Measurements from ENCODE around the gene CORT.
"Not testable (repeated sequence)": the region's sequence is repeated elsewhere in the genome, so short reads cannot be mapped to it uniquely, and the experiment has no call there.

CORT gene

DNA sequence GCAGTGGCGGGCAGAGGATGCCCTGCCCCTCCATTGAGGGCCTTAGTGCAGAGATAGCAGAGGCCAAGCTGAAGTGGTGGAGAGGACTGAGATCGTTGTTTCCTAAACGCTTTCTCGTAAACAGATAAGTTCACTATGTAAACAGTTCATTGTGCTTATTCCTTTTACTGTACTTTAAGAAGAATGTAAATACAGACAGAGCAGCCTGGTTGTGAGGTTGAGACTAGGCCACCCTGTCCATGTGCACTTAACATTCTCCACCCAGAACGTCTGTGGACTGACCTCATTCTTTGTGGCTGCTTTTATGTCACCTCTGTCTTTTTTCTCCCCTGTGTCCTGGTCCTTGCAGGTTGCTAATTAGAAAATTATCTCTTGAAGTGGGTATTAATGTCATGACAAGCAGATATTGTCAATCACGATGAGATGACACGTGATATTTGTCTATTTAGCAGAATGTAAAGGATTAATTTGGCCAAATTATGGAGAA, 11.1 kb upstream of the CORT start:
- no peak for DNase-seq

DNA sequence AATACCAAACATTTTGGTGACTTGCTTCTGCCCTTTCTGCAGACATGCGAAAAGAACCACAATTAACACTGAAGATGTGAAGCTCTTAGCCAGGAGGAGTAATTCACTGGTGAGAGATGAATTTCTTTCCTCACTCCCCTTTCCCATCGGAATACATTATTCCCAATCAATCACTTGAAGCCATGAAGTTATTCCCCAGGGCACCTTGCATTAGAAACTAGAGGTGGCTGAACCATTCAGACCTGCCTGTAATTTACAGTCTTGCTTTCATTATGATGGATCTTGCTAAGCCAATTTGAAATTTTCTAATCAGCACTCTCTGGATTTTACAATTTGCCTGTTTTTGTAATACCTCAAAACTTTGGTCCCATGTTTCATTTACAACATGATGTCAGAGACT, 9.5 kb upstream of the CORT start:
- DNase-seq, result no peak

DNA sequence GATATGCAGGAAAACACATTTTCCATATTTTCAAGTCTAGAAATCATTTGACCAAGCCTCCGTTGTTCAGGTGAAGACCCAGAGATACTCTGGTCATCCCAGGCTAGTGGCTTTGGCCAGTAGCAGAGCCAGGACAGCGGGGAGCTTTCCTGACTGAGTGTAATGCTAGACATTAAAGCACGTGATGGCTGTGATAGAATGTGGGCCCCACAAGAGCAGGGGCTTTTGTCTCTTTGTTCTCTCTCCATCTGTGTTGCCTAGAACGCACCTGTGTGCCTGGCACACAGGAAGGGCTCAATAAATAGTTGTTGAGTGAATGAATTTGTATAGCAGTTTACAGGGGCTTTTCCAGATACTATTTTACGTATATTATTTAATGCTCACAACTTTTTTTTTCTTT, 9.0 kb upstream of the CORT start:
- DNase-seq, result no peak

DNA sequence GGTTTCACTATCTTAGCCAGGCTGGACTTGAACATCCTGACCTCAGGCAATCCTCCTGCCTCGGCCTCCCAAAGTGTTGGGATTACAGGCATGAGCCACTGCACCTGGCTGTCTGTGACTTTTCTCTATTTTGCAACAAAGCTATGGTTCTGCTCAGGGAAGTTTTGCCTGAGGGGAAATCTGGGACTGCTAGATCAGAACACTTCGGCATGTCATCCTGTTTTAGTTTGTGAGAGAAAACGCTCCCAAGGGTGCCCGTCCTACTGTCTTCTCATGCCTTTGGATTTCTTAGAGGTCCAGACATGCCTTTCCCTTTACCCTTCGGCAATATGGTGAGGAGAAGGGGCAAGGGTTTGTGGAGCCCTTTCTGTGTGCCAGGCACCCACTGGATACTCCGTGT, 5.6 kb upstream of the CORT start:
- no peak for DNase-seq

DNA sequence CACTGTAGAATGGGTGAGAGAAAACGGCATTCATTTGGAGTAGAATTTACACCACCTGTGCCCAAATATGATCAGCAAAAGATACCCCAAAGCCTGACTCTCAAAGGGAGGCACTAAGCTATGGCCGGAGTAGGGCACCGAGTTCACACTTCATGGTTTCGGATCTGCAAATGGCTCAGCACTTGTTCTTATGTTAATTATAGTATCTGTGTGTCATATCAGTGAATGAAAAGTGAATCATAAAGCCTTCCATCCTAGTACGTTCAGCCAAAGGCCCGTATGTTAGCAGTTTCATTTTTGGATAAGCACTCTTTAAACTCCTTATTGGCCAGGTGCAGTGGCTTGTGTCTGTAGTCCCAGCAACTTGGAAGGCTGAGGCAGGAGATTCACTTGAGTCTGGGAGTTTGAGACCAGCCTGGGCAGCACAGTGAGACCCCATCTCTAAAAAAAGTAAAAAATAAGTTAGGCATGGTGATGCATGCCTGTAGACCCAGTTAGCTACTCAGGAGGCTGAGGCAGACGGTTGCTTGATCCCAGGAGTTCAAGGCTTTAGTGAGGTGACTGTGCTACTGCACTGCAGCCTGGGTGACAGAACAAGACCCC, 4.9 kb upstream of the CORT start:
- no peak for DNase-seq

DNA sequence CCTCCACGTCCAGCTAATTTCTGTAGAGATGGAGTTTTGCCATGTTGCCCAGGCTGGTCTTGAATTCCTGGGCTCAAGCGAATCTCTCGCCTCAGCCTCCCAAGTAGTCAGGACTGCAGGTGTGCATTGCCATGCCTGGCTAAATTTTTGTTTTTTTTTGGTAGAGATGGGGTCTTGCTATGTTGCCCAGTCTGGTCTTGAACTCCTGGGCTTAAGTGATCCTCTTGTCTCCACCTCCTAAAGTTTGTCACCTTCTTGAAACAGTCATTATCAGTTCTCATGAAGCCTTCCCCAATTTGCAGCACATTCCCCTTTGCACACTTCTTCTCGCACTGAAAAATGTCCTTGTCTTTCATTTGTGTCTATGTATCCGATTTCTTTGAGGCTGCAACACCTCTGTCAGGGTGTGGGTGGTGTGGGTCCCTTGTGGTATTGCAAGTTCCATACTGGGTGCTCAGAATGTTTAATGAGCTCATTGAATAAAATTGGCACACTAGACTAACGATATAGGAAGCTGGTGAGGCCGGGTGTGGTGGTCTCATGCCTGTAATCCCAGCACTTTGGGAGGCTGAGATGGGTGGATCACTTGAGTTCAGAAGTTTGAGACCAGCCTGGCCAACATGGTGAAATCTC, 2.9 kb upstream of the CORT start:
- DNase-seq, result no peak

DNA sequence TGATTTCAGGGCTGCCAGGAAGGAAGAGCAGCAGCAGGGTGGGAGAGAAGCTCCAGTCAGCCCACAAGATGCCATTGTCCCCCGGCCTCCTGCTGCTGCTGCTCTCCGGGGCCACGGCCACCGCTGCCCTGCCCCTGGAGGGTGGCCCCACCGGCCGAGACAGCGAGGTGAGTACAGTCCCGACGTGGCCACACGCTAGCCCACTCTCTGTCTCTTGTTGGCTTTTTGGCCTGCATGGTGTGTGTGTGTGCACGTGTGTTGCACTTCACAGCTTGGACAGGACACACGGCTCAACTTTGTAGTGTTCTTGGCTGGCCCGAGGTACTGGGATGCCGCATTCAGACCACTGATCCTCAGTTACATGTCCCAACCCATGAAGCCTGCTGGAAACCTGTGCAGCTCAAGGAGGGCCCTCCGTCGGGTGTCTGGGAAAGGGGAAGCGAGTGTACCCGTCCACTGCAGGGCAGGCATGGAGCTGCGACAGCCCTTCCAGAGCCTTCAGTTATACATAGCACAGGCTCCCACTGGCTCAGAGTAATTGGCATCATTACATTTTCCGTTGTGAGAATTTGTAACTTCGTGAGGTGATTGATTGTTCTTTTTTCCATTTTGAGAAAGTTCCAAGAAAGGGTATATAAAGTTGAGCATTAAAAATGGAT, 454 bp downstream of the CORT start:
- no peak for DNase-seq

DNA sequence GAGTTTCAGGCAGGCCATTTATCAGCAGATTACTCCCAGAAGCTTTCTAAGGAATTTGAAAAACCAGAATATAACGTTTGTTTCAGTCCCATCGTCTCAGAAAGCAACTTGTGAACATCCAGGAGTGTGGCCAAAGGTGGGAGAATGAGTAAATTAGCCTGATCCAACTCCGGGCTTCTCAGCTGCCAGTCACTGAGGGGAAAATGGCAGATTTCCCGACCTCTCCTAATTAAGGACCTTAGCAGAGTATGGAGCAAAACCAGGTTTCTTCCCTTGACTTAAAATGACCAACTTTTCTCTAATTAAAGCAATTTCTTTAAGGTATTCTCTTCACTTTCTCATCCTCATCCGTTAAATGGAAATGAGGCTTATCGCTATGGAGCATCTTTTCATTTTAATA, 1.0 kb downstream of the CORT start:
- DNase-seq, result no peak

DNA sequence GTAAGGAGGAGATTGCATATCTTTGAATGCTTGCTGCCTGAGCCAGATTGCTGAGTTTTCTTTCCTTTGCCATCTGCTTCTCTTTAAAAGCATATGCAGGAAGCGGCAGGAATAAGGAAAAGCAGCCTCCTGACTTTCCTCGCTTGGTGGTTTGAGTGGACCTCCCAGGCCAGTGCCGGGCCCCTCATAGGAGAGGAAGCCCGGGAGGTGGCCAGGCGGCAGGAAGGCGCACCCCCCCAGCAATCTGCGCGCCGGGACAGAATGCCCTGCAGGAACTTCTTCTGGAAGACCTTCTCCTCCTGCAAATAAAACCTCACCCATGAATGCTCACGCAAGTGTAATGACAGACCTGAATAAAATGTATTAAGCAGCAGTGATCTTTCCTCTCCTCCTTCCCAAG, 1.5 kb downstream of the CORT start:
- peak; percentile 62 for DNase-seq

DNA sequence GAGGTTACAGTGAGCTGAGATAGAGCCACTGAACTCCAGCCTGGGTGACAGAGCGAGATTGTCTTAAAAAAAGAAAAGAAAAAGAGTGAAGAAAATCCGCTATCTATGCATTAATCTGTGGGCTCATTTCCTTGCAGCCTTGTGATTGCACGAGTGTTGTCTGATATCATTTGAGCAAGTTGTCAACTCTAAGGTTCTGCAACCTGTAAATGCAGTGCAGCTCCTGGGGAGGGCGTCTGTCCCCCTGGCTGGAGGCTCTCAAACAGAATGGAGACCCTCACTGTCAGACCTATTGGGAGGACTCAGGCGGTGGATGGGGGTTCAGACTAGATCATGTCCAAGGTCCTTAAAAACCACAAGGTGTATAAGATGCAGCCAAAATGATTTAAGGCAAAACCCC, 6.2 kb downstream of the CORT start:
- DNase-seq, result no peak

DNA sequence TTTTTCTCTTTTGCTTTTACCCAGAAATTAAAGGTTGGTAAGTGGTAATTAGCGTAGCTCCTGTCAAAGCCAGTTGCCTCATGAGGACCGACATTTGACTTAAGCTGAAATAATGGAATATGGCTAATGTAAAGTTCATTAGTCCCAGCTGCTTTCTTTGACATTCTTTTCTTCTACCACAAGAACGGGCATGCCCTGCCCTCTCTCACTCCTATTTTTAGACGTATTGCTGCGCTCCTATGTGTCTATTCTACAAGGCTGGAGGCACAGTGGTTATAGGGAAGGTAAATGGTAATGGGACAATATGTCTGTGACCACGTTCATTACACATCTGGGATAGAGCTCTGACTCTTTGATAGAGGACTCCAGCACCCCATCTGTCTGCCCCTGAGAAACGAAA, 6.8 kb downstream of the CORT start:
- DNase-seq, result no peak

DNA sequence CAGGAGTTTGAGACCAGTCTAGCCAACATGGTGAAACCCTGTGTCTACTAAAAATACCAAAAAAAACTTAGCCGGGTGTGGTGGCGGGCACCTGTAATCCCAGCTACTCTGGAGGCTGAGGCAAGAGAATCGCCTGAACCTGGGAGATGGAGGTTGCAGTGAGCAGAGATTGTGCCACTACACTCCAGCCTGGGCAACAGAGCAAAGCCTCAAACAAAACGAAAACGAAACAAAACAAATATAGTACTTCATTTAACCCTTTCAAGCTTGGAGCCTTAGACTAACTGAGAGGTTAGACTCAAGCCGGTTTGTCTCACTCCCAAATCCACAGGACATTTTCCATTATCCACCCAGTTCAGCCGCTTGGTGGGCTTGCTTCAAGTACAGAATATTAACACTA, 7.6 kb downstream of the CORT start:
- DNase-seq, result not testable (repeated sequence)

DNA sequence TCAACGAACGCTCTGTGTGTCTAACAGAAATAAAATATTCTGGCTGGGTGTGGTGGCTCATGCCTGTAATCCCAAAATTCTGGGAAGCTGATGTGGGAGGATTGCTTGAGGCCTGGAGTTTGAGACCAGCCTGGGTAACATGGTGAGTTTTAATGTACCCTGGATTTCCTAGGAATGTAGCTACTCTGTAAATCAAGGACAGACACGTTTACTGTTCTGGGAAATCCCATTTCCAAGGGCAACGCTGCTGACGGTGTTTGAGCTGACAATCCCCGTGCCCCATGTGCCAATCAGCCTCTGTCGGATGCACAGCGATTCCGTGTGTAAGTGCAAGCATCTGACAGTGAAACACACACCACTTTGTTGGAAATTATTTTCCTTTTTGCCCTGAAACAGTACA, 8.0 kb downstream of the CORT start:
- no peak for DNase-seq

DNA sequence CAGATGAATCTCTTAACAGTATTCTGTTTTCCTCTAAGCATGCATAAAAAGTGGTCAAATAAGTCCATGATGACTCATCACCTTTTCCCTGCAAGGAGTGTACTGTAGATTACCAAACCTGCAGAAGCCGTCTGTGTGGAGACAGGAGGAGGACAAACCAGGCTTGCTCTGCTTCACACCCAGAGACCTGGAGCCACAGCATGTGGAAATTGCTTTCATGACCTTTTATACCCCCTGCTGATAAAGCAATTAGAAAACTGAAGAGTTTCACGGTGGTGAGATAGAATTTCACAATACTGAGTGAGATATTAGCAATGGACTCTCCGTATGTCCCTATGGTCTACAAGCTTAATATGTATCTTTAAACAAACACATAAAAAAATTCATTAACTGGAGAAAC, 9.4 kb downstream of the CORT start:
- DNase-seq, result peak; percentile 58

DNA sequence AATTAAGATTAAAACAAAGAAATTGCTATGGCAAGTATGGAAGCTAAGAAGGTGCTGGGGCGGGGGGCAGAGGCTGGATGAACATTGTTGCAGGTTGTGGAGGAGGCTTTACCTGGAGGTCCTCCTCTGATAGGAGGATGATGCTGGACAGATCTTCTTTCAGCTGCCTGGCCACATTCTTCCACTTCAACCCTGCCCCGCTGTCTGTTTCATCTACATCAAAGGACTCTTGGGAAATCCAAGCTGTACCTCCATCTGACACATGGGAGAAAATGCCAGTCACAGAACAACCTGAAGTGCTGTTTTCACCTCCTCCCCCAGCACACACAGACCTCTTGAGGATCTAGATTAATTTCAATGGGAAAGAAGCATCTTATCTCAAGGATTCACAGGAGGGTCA, 17.2 kb downstream of the CORT start:
- no peak for DNase-seq

DNA sequence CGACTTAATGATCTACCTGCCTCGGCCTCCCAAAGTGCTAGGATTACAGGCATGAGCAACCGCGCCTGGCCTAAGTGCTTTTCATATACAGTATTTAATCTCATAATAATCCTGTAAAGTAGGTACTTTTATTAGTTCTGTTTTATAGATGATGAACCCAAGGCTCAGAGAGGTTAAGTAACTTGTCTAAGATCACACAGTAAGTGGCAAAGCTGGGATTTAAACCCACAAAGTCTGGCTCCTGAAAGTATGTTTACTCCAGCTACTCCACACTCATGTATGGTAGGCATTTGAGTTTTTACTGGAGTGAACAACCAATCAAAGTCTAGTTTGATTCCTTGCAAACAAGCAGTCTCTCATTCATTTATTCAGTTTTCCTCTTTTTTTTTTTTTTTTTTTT, 20.2 kb downstream of the CORT start:
- no peak for DNase-seq

DNA sequence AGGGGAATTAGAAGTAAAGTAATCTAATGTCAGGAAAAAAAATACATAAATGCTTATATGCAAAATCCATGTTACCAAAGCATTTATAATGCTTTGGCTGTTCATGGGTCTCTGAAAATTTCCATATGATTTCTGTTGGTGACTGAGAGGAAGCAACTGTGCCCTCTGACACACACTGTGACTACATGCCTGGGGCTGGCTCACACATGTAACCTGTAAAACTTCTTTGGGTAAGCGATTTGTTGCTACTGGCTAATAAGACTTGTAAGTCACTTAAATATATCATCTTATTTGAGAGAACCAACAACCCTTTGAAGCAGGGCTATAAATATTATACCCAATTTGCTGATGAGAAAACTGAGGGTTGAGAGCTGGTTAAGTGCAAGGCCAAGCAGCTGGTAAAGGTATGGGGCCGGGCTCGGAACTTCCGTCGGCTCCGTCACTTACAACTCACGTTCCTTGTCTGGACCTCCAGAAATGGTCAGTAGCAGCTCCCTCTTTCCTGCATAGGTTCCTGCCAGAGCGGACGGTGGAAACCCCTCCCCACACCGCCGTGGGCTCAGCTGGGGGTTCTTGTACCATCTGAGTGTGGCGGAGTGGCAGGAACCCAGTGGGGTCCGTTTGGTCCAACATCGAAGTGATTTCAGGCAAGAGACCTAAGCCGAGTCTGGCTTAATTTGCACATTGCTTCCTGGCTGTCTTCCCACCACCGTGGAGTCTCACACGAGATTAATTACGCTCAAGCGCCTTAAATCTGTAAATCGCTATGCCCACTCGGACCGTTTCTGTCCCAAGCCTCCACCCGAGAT, 21.8 kb downstream of the CORT start:
- DNase-seq, result peak; percentile 32

DNA sequence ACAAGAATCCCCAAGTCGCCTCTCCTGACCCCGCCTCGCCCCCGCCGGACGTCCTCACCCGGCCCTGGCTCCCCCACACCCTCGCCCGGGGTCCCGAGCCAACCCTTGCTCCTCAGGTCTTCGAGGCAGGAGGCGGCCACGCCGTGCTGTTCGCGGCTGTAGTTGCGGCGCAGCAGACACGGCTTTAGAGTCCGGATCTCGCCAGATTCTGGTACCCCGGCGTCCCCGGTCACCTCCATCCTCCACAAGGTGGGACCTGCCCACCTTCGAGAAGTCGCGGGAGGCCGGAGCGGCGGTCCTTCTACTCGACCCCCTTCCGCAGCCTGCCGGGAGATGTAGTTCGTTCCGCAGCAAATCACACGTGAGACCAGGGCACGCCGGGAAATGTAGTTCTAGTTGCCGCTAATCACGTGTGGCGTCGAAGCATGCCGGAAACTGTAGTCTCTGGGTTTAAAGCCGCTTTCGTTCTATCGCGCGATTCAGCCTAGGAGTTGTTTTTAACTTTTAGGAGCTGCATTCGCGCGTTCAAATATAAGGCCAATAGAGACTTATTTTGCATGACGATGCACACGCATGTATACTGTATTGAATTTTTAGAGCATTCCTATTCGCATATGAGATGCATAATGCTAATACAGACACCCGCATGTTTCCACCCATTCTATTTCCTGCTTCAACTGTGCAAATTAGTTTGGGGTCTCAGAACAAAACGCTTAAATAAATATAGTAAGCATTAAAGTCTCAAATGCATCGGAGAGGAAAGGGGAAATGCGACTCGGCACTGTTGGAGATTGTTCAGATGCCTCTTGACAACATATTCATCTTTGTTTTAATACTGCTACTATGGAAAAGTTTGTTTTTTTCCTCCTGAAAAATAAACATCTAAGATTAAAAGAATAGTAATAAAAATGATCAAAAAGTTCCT, 22.7 kb downstream of the CORT start, which contains the start of gene DFFA:
TSS of gene DFFA (minus strand) at position 310 of the 925 bp plus-strand sequence. CDS start at position 239, 71 bp downstream.
- peak; percentile 96 for DNase-seq

DNA sequence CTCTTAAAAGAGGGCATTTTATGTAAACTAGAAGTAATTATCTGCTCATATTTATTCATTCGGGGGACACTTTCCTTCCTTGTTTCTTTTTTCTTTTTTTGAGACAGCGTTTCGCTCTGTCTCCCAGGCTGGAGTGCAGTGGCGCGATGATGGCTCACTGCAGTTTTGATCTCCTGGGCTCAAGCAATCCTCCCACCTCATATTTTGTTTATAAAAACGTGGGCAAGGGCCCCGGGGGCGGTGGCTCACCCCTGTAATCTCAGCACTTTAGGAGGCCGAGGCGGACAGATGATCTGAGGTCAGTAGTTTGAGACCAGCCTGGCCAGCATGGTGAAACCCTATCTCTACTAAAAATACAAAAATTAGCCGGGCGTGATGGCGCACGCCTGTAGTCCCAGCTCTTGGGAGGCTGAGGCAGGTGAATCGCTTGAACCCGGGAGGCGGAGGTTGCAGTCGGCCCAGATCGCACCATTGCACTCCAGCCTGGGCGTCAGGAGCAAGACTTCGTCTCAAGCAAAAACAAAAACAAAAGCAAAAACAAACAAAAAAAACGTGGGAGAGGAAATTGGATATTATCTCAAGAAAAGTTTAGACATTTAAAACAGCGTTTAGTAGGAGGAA, 23.4 kb downstream of the CORT start:
- no peak for DNase-seq

DNA sequence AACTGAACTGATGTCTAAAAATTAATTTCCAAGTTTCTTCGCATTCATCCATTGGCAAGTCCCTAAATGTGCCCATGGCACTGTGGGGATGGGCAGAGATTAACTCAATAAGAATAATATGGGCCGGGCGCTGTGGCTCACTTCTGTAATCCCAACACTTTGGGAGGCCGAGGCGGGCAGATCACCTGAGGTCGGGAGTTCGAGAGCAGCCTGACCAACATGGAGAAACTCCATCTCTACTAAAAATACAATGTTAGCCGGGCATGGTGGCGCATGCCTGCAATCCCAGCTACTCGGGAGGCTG, 24.4 kb downstream of the CORT start:
- not testable (repeated sequence) for DNase-seq

DNA sequence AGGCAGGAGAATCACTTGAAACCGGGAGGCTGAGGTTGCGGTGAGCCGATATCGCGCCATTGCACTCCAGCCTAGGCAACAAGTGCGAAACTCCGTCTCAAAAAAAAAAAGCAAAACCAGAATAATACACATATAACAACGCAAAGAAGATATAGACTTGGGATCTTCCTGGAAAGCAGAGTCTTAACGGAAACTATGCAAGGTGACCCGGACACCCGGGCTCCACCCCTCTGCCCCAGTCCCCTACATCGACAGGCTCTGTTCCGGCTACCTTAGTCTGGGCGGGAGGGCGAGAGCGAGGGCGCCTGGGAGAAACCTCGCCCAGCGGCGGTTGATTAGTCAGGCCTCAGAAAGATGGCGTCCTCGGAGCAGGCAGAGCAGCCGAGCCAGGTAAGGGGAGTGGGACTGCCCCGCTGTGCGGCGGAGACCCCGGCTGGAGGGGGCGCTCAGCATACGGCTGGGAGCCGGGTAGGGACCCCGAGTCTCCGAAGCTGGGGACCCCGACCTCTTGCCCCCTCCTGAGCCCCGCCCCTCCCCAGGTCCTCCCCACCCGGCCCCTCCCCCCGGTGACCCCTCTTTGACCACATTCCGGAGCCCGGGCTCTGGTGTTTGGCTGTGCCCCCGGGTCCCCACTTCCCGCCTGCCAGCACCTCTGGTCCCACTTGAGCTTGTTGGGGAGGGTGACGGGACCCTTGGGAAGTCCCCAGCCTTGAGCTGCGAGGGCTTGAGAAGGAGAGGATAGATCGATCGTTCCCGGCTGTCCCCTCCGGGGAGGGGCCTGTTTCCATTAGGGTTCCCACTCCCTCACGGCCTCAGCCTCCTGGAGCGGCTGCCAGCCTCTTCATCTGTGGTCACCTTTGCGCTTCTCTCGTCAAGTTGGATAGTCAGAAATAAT, 25.0 kb downstream of the CORT start, which contains the start of gene PEX14:
TSS of gene PEX14 (plus strand) at position 338 of the 895 bp plus-strand sequence. CDS start at position 355, 17 bp downstream.
- peak; percentile 88 for DNase-seq
